IPS-18c (cell line): ENCODE data around the gene ITSN2.
"Not testable (repeated sequence)": the region's sequence is repeated elsewhere in the genome, so short reads cannot be mapped to it uniquely, and the experiment has no call there.

Experiments
- H3K4me3 ChIP-seq: 2 replicates; pipeline ENCODE4 v1.7.0; 2013; ENCODE audit warnings: low read depth, mild to moderate bottlenecking, low read length, moderate library complexity; ENCODE audit not compliant: insufficient read depth
- H3K9me3 ChIP-seq: one replicate; pipeline ENCODE4 v1.6.1; 2013; ENCODE audit warnings: mild to moderate bottlenecking, low read length, moderate library complexity; ENCODE audit not compliant: control insufficient read depth, insufficient read depth

ITSN2 gene

DNA sequence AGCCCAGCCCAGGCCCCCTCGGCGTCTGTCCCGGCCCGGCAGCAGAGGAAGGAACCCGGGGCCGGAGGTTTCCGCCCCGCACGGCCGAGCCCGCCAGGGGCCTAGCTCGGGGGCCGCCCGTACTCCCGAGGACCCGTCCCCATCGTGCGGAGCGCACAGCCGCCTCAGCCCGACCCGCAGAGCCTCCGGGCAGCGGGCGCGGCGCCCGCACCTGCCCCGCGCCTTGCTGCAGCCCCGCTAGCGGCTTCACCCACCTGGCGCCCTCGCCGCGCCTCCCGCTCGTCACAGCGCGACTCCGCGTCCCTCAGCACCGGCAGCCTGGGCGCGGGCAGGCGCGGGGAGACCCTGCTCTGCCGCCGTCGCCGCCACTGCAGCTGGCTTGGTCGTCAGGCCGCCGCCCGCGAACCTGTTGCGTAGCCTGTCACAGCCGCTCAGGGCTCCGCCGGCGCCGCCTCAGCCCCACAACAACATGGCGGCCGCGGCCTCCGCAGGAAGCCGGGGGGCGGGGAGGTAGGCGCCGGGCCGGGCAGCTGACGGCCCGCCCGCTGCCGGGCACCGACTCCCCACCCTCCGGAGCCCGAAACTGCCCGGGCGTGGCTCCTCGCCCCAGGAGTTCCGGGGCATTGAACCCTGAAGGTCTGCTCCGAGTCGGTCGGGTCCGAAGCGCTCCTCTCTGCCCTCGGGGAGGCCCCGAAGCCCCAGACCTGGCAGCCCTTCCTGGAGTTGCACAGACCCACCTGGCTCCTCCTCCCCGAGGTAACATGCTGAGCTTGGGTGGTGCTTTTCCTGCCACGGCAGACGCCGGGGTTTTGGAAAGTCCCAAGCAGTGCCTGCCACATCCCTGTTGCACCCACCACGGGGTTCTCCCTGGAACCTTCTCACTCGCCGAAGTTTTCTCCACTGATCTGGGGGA, at the start of gene ITSN2:
Gene ITSN2 (minus strand): TSS at position 487 of the 913 bp plus-strand sequence. CDS start 32,454 bp downstream, outside the sequence.
- peaks cover 2% of the 10 kb centered on the region for H3K9me3 ChIP-seq
- H3K4me3 ChIP-seq, result peak within 1 kb of the TSS; percentile 83

DNA sequence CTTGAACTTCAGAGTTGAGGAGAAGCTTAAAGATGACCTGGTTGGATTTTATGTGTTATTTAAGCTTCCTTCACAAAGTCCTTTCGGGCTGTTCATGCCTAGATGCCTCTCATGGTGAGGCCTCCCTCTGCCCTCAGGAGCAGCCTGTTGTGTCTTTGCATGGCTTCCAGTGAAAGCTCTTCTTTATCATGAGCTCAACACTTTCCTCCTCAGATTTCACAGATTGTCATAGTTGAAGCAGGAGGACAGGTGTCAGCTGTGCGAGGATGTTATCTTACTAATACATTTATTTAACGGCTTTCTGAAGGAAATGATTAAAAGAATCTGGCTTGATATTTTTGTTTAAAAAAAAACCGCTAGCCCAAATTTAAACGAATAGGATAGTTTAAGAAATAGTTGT, 48.8 kb upstream of the ITSN2 start:
- no peak overlapping the region for H3K4me3 ChIP-seq
- peaks cover 2% of the 10 kb centered on the region for H3K9me3 ChIP-seq

DNA sequence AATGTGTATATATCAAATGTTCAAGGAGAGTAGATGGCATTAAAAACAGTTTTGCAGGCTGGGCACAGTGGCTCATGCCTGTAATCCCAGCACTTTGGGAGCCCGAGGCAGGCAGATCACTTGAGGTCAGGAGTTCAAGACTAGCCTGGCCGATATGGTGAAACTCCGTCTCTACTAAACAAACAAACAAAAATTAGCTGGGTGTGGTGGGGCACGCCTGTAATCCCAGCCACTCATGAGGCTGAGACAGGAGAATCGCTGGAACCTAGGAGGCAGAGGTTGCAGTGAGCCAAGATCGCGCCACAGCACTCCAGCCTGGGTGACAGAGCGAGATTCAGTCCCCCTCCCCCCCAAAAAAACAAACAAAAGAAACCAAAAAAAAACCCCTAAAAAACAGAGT, 48.4 kb upstream of the ITSN2 start:
- H3K4me3 ChIP-seq, H3K9me3 ChIP-seq: not testable (repeated sequence)

DNA sequence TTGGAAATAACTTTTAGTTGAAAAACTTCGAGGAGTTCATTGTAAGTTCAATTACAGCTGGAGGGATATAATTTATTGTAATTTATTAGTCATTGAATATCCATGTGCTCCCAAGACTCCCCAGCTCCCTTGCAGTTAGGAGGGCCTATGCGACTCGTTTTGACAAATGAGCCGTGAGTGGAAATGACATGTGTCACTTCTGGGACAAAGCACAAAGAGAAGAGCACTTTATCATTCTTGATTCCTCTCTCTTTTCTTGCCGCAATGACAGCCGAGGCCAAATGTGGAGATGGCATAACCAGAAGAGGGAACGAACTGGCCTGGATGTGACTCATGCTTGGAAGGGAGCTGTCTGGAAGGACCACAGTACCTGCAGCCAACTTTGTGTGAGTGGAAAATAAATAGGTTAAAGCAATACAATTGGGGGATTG, 44.2 kb upstream of the ITSN2 start:
- no peak overlapping the region for H3K4me3 ChIP-seq
- H3K9me3 ChIP-seq, result peaks cover 2% of the 10 kb centered on the region

DNA sequence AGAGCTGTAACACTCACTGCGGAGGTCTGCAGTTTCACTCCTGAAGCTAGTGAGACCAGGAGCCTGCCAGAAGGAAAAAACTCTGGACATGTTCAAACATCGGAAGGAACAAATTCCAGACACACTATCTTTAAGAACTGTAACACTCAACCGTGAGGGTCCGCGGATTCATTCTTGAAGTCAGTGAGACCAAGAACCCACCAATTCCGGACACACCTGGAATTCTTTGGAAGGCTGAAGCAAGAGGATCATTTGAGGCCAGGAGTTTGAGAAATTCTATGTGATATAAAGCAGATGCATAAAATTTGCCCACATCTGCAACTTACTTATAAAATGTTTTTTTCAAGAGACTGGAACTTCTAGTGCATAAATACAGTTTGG, 43.5 kb upstream of the ITSN2 start:
- no peak overlapping the region for H3K4me3 ChIP-seq

DNA sequence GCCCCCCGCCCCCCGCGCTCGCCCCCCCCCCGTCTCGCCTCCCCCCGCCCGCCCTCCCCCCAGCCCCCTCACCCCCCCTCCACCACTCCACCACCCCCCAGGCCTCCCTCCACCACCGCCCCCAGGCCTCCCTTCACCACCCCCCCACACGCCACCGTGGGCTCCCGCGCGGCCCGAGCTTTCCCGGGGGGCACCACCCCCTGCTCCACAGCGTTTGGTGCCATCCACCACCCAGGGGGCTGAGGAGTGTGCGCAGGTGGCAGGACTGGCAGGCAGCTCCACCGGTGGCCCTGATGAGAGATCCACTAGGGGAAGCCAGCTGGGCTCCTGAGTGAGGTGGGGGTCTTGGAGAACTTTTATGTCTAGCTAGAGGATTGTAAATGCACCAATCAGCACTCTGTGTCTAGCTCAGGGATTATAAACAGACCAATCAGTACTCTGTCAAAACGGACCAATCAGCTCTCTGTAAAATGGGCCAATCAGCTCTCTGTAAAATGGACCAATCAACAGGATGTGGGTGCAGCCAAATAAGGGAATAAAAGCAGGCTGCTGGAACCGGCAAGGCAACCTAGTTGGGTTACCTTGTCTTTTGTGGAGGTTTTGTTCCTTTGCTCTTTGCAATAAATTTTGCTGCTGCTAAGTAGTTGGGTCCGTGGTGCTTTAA, 43.0 kb upstream of the ITSN2 start:
- no peak overlapping the region; the same call in 1 of the 2 replicates for H3K4me3 ChIP-seq
- peaks cover 2% of the 10 kb centered on the region for H3K9me3 ChIP-seq

More for the DNA sequence above, 43.5 kb upstream of the ITSN2 start:
- peaks cover 2% of the 10 kb centered on the region for H3K9me3 ChIP-seq

DNA sequence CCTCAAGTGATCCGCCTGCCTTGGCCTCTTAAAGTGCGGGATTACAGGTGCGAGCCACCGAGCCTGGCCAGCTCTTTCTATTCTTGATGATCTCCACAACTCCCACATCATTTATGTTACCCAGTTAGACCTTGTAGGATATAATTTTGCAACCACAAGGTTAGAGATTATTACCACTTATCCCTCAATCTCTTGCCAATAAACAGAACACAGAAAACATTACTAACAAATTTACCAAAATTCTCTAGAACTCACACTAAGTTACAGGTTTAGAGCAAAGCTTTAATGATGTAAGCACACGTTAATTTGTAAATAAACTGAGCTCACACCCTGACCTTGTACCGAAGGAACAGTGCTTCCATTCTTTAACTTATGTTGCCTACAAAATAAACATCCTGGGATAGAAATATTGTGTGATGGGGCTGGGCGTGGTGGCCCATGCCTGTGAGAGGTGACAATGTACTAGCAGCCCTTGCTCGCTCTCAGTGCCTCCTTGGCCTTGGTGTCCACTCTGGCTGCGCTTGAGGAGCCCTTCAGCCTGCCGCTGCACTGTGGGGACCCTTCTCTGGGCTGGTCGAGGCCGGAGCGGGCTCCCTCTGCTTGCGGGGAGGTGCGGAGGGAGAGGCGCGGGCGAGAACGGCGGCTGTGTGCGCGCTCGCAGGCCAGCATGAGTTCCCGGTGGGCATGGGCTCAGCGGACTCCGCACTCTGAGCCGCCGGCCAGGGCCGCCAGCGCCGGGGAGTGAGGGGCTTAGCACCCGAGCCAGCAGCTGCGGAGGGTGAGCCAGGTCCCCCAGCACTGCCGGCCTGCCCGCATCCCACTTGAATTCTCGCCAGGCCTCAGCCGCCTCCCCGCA, 42.1 kb upstream of the ITSN2 start:
- no peak overlapping the region for H3K4me3 ChIP-seq
- H3K9me3 ChIP-seq, result peaks cover 2% of the 10 kb centered on the region

DNA sequence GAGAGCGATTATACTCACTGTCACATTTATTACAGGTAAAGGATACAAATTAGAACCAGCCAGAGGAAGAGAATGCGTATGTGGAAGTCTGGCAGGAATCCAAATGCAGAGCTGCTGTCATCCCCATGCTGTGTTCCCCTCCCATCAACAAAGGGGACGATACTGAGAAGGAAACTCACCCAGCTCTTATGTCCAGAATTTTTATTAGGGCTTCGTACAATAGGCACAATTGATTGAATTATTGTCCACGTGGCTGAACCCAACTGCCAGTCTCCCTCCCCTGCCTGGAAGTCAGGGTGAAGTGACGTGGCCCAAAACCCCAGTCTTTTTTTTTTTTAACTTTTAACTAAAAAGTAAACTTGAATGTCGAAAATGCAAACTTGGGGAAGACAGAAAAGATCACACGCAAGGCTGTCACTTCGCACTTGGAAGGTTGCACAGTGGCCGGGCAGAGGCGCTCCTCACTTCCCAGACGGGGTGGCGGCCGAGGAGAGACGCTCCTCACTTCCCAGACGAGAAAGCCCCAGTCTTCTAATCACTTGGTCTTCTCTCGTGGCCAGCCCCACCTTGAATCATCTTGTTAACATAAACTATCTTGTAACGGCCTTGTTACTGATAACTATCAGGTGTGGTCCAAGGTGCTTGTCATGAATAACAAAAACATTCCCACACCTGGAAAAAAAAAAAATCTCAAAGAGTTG, 40.0 kb upstream of the ITSN2 start:
- Histone ChIP-seq H3K9me3 (no peaks in the 10 kb centered on the region), H3K4me3 (no peak overlapping the region)

DNA sequence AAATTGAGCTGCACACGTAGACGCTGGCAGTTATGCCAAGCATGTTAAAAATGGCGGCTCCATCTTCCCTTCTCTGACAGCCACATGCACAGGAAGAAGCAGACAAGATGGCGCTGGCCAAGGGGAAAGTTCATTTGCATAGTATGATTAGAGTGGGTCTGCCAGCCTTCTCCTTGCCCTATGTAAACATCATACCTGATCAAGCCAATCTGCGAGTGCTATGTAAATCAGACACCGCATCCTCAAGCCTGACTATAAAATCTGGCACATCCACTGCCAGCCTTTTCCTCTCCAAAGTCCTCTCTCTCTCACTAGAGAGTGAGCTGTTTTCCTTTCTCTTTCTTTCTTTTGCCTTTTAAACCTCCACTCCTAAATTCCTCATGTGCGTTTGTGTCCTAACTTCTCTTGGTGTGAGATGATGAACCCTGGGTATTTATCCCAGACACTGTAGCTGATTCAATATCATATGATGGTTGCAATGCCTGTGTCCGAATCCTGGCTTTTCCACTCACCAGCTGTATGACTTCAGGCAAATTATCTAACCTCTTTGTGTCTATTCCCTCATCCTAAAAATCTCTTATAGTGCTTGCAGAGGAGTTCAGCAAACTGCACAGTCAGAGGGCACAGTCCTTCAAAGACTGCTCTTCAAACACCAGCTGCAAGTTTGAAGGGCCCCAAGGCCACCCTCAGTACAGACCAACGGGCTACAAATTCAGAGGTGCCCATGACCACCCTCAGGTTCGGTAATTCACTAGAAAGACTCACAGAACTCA, 39.3 kb upstream of the ITSN2 start:
- Histone ChIP-seq H3K9me3 (no peaks in the 10 kb centered on the region), H3K4me3 (no peak overlapping the region)

DNA sequence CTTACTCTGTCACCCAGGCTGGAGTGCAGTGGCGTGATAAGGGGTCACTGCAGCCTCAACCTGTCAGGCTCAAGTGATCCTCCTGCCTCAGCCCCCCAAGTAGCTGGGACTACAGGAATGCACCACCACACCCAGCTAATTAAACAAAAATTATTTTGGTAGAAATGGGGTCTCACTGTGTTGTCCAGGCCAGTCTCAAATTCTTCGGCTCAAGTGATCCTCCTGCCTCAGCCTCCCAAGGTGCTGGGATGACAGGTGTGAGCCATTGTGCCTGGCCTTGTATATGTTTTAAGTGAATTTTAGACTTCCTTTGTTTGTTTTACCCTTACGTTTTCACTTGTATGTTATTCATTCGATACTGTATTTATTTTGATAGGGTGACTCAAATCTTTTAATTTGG, 34.7 kb upstream of the ITSN2 start:
- H3K4me3 ChIP-seq, result no peak overlapping the region
- H3K9me3 ChIP-seq, result no peaks in the 10 kb centered on the region

DNA sequence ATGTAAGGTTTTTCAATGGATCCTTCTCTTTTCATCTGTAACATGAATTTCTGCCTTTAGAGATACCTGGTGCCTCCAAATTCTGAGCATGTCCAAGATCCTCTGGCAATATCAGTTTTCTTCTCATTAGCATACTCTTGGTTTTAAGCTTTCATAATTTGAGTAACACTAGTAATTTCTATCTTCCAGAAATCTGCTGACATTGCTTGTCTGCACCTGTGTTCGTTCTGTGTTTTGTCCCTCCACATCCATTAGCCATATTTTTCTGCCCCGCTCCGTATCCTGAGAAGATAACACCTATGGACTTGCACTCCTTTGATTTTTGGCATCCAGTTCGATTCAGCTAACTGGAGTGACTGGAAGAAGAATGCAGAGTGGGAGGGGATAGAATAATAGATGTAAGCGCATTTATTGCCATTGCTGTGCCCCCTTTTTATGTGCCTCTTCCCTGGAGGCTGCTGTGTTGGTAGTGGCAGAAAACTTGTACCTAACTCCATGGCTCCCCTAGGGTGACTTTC, 32.3 kb upstream of the ITSN2 start:
- no peaks in the 10 kb centered on the region for H3K9me3 ChIP-seq
- H3K4me3 ChIP-seq, result no peak overlapping the region

DNA sequence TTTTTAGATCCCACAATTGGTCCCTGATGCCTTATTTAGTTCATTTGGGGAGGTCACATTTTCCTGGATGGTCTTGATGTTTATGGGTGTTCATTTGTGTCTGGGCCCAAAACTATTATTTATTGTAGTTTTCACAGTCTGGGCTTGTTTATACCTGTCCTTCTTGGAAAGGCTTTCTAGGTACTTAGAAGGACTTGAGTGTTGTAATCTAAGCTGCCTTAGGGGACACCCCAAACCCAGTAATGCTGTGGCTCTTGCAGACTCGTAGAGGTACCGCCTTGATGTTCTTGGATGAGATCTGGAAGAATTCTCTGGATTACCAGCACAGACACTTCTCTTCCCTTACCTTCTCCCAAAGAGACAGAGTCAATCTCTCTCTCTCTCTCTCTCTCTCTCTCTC, 25.0 kb upstream of the ITSN2 start:
- no peak overlapping the region for H3K4me3 ChIP-seq
- no peaks in the 10 kb centered on the region for H3K9me3 ChIP-seq

DNA sequence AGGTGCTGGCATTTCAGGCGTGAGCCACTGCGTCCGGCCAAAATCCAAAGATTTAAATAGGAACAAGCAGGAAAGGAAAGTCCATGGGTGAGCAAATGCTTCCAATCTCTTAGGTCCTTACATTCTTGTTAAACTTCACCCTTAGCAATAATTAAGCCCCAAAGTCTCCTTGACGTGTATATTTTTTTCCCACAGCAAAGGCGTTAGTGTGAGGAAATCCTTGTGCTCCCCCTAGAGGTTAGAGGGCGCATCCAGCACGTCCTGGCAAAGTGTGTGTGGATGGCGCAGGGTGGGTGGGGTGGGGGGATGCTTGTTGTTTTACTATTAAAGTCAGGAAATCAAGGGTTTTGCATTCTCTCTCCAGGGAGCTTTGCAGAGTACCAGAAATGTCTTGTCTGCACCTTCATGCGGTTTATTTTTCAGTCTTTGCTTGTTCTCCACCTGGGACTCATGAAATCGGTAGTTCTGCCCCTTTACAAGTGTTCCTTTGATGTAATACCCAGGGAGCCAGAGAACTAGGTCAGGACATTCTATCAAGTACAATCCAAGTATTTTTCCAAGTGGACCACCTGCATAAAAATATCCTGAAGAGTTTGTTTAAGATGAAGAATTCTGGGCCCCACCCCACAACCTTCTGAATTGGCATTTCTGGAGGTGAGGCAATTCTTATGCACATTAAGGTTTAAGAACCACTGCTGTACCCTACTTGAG, 22.2 kb upstream of the ITSN2 start:
- no peak overlapping the region for H3K4me3 ChIP-seq
- H3K9me3 ChIP-seq, result no peaks in the 10 kb centered on the region

DNA sequence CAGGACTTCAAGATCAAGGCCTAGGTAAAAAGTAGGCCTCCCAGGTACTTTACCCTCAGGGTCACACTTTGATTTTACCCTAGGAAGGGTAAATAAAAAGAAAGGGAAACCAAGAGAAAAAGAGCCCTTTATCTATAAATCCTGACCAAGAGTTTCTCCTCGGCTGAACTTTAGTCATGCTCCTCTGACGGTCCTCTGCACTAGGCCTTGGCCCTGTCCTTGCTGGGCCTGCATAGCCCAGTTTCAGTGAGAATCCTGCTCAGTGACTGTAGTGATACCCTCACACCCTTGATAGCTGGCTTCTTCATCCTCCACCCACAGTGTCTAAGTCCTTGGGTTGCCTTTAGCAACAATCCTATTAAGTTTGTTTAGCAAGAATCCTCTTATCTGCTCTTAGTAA, 20.5 kb upstream of the ITSN2 start:
- Histone ChIP-seq H3K4me3 (no peak overlapping the region), H3K9me3 (no peaks in the 10 kb centered on the region)

DNA sequence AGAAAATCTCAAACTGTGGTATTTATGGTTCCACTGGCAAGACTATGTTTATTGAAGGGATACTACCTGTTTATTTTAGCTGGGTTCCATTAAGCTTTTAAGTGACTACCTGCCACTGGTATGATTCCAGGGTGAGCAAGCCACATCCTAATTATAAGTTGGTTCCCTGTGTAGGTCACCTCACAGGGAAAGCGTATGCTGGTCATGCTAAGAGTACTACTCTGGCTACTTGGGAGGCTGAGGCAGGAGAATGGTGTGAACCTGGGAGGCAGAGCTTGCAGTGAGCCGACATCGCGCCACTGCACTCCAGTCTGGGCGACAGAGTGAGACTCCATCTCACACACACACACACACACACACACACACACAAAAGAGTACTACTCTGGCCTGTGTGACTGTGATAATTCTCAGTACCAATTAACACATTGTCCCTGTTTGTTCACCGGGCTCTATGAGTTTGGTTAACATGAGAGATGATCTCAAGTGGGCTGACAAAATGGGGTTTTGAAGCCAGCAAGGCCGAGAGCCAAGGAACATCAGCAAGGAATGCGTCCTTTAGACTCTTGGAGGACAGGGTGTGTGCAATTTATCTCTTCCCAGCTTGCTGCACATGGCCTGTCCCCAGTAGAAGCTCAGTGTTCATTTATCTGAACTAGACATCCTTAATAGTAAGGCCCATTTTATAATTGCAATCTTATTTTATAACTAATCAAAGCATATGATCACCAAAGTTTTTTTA, 15.2 kb upstream of the ITSN2 start:
- no peak overlapping the region for H3K4me3 ChIP-seq
- no peaks in the 10 kb centered on the region for H3K9me3 ChIP-seq
